Aorta (tissue), 5 donors: ENCODE results near the gene FRRS1L. TPM values are rescaled to one million over a fixed set of nuclear protein-coding genes. Genes with fewer than 3 reads are reported as not detected.

Experiments
- ATAC-seq: fragments of 200-7000 bp; cut with Tn5 transposase; one replicate; pipeline ENCODE4 v1.9.1; 2022; ENCODE audit warnings: moderate library complexity; ENCODE audit not compliant: low FRiP score
- DNase-seq, 2 donors: peaks; one replicate each; pipeline ENCODE4 v3.0.0-alpha.2; 2020
- H3K27ac ChIP-seq, 2 donors: one replicate each; pipeline ENCODE4 v1.5.1; 2013; ENCODE audit warnings: low read length in 2 of 2, mild to moderate bottlenecking in 2 of 2, moderate library complexity in 2 of 2, control low read depth in 1 of 2, inconsistent platforms in 1 of 2, low read depth in 1 of 2
- H3K27me3 ChIP-seq, 2 donors: one replicate each; pipeline ENCODE4 v1.6.1; 2013; ENCODE audit warnings: control low read depth in 1 of 2, low read length in 1 of 2, mild to moderate bottlenecking in 1 of 2, moderate library complexity in 1 of 2; ENCODE audit not compliant: insufficient read depth in 2 of 2, control insufficient read depth in 1 of 2
- H3K36me3 ChIP-seq, 2 donors: one replicate each; pipeline ENCODE4 v1.6.1; 2013; ENCODE audit warnings: control low read depth in 1 of 2, low read length in 1 of 2, mild to moderate bottlenecking in 1 of 2; ENCODE audit not compliant: insufficient read depth in 2 of 2, control insufficient read depth in 1 of 2
- H3K4me1 ChIP-seq, 2 donors: one replicate each; pipeline ENCODE4 v1.6.1; 2013; ENCODE audit warnings: low read length in 2 of 2, control low read depth in 1 of 2, mild to moderate bottlenecking in 1 of 2, moderate library complexity in 1 of 2; ENCODE audit not compliant: insufficient read depth in 2 of 2, control insufficient read depth in 1 of 2
- H3K4me3 ChIP-seq, 2 donors: one replicate each; pipeline ENCODE4 v1.5.1; 2013; ENCODE audit warnings: low read length in 2 of 2, control low read depth in 1 of 2, mild to moderate bottlenecking in 1 of 2
- H3K9me3 ChIP-seq: one replicate; pipeline ENCODE4 v1.6.1; 2013; ENCODE audit warnings: mild to moderate bottlenecking, low read length; ENCODE audit not compliant: control insufficient read depth
- WGBS, 2 donors: extraction: QIAGEN DNeasy Blood & Tissue Kit; methylation state at CpG; one replicate each; pipeline ENCODE4 v1.1.7; 2013; 5-methylcytosine and 5-hydroxymethylcytosine counted together
- intact Hi-C, 2 donors: fragments of 100-400 bp; cut with DNase I; formaldehyde crosslinking; loops; one replicate each; pipeline versions ENCODE4 v1.14.2 to v1.15.0; 2022
- polyA plus RNA-seq, 2 donors: library from polyadenylated mRNA; stranded (reverse); fragments of 200-250 nt; gene quantifications; one replicate each; pipeline ENCODE4 v1.2.3, GENCODE V29; 2013
- total RNA-seq, 2 donors: library from RNA; stranded (reverse); fragmentation: NEBNext Ultra II Directional; extraction: Animal tissue kit (Norgen Biotek cat#: 25700); gene quantifications; one replicate each; pipeline ENCODE4 v1.2.1, GENCODE V29; 2021
- donor health status: healthy with polysubstance abuse.
- donor health status: Bipolar disorder and iron deficiency.
- donor health status: DM: no; HTN: no; CAD: no.
- donor health status: DM: no; HTN: no; CAD: no.
- donor health status: DM: yes; HTN: yes; CAD: no.

FRRS1L gene
- total and polyA plus RNA-seq, 4 donors: under 0.01 to 1.9 (median 0.29) TPM; not detected in 1

- Histone ChIP-seq H3K4me1 (peaks cover 10% of the 10 kb centered on the region in 2 donors), H3K36me3 (peaks cover 0 to 2% of the 10 kb centered on the region in 2 donors), H3K27me3 (no peaks in the 10 kb centered on the region), H3K27ac (no peak overlapping the region), H3K9me3 (no peaks in the 10 kb centered on the region), H3K4me3 (no peak overlapping the region)
- ATAC-seq (no peak), DNase-seq (no peak)
- intact Hi-C loops: no loop called here
- 95 to 98% methylated on average over 4 of the region's 4 CpGs for WGBS, 2 donors
Measured at GRCh38 chr9:109097146-109097545, 69.9 kb downstream of the FRRS1L start.

DNA sequence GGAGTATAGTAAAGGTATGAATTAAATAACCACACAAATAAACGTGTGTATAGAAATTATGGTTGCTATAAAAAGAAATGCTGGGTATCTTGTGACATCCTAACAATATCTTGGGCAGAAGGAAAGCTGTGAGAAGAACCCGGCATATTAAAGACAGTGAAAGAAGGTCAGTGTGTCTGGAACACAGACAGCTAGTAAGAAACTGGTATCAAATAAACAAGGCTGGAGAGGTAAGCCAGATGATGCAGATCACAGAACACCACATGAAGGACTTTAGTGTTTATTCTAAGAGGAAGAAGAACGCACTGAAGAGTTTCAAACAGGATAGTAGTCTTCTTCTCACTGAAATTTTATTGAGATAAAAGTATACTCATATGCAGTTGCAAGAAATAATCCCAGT is 71.7 kb downstream of the FRRS1L start:
- no peak overlapping the region for H3K4me3 ChIP-seq
- no peak for DNase-seq
- intact Hi-C loops: no loop called here
- 84% methylated on average over 3 of the region's 3 CpGs for WGBS, 2 donors
- peaks cover 0 to 2% of the 10 kb centered on the region in 2 donors for H3K36me3 ChIP-seq
- H3K9me3 ChIP-seq: no peaks in the 10 kb centered on the region
- no peak for ATAC-seq
- H3K27ac ChIP-seq: no peak overlapping the region
- H3K4me1 ChIP-seq: peaks cover 5 to 10% of the 10 kb centered on the region in 2 donors
- no peaks in the 10 kb centered on the region for H3K27me3 ChIP-seq

GRCh38 chr9:109094268-109094667 is 72.8 kb downstream of the FRRS1L start:
- DNase-seq (no peak), ATAC-seq (no peak)
- no peaks in the 10 kb centered on the region for H3K9me3 ChIP-seq
- WGBS, 2 donors: 77 to 83% methylated on average over 6 of the region's 6 CpGs
- H3K27ac ChIP-seq: no peak overlapping the region
- H3K27me3 ChIP-seq: no peaks in the 10 kb centered on the region
- H3K36me3 ChIP-seq: peaks cover 0 to 2% of the 10 kb centered on the region in 2 donors
- peaks cover 5 to 10% of the 10 kb centered on the region in 2 donors for H3K4me1 ChIP-seq
- H3K4me3 ChIP-seq: no peak overlapping the region
- intact Hi-C loops: no loop called here

GRCh38 chr9:109092587-109092986 is 74.5 kb downstream of the FRRS1L start:
- ATAC-seq: no peak

DNA sequence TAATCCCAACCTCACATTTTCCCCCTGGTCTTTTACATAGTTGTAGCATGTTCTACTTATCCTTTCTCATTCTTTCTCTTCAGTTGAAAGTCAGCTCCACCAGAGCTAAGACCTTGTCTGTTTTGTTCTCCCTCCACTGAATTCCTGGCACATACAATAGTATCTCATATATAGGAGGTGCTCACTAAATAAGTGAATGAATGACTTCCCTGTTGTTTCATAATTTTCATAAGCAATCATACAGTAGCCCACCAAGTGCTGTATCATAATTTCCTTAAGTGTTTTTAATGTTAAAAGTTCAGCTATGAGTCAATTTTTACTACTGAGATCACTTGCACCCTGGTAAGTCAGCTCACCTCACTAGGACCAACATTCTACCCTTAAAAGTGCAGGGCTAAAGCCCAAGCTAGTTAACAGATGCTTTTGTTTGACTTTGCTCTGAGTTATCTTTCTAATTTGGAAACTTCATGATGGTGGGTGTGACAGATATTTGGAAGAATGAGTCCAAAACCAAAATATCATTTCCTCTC is 74.9 kb downstream of the FRRS1L start:
- peaks cover 2 to 5% of the 10 kb centered on the region in 2 donors for H3K4me1 ChIP-seq
- no peaks in the 10 kb centered on the region for H3K9me3 ChIP-seq
- no peak overlapping the region for H3K4me3 ChIP-seq
- ATAC-seq: no peak
- intact Hi-C loops: no loop called here
- DNase-seq: no peak
- no peaks in the 10 kb centered on the region for H3K27me3 ChIP-seq
- H3K27ac ChIP-seq: no peak overlapping the region
- H3K36me3 ChIP-seq: peaks cover 0 to 2% of the 10 kb centered on the region in 2 donors

More at GRCh38 chr9:109092587-109092986, 74.5 kb downstream of the FRRS1L start:
- WGBS, 2 donors: 15 to 27% methylated on average over 1 of the region's 1 CpG
- no peak for DNase-seq
- no peak overlapping the region for H3K4me3 ChIP-seq
- H3K4me1 ChIP-seq: peaks cover 2 to 5% of the 10 kb centered on the region in 2 donors
- no peaks in the 10 kb centered on the region for H3K27me3 ChIP-seq
- peaks cover 0 to 2% of the 10 kb centered on the region in 2 donors for H3K36me3 ChIP-seq
- H3K27ac ChIP-seq: no peak overlapping the region
- intact Hi-C loops: no loop called here
- no peaks in the 10 kb centered on the region for H3K9me3 ChIP-seq

DNA sequence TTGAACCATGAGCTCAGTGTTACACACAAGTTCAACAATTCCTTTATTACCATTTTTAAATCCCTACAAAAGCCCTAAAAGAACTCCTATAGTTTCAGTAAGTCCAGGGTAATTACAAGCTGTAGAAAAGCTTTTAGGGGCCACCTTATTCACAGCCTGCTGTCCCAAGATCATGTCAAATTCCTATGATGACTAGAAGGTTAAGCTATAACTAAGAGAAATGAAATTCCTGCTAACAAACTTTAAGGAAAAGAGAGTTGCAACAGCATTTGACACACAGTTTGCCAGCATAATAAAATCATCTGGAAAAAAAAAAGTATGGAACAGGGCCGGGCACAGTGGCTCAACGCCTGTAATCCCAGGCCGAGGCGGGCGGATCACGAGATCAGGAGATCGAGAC is 78.8 kb downstream of the FRRS1L start:
- no peaks in the 10 kb centered on the region for H3K9me3 ChIP-seq
- intact Hi-C loops: no loop called here
- H3K27ac ChIP-seq: no peak overlapping the region
- no peaks in the 10 kb centered on the region for H3K27me3 ChIP-seq
- 95 to 98% methylated on average over 7 of the region's 7 CpGs for WGBS, 2 donors
- no peak overlapping the region for H3K4me3 ChIP-seq
- H3K4me1 ChIP-seq: peaks cover 0 to 3% of the 10 kb centered on the region in 2 donors
- DNase-seq (no peak), ATAC-seq (no peak)
- H3K36me3 ChIP-seq: peaks cover under 1 to 2% of the 10 kb centered on the region in 2 donors

DNA sequence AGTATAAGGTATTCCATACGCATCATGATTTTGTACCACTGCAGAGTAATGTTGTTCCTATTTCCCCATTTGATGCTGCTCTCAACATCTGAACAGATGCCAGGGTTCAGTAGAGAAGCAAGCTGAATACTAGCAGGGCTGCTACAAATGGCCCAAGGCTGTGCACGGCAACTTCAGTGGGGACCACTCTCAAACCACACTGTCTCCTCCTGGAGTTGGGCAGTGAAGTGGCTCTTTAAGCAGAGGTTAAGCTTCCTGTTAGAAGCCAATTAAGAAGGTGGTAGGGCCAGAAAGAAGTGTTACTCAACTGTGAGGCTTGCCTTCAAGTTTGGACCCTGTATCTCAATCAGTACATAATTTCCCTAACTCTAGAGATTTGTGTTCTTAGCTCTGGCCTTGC is 79.3 kb downstream of the FRRS1L start:
- DNase-seq: no peak

DNA sequence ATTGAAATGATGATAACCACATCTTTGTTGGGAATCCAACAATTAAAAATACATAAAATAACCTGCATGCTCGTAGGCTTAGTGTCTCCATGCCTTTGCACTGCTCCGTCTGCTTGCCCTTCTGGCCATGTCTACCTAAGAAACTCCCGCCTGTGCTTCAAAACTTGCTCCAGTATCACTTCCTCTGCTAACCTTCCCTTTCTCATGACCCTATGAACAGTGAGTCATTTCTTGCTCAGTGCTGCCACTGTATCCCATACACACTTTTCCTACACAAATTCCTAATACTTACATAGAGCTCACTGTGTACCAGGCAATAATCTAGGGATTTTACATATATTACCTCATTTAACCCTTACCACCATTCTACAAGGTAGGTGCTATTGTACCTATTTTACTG is 80.8 kb downstream of the FRRS1L start:
- H3K27me3 ChIP-seq: no peaks in the 10 kb centered on the region
- no peak for DNase-seq
- peaks cover 0 to 2% of the 10 kb centered on the region in 2 donors for H3K36me3 ChIP-seq
- no peak overlapping the region for H3K4me3 ChIP-seq
- no peak overlapping the region for H3K27ac ChIP-seq
- no peak for ATAC-seq
- no peaks in the 10 kb centered on the region for H3K4me1 ChIP-seq
- no peaks in the 10 kb centered on the region for H3K9me3 ChIP-seq
- intact Hi-C loops: no loop called here
- 91 to 97% methylated on average over 3 of the region's 3 CpGs for WGBS, 2 donors

More for the DNA sequence above, 79.3 kb downstream of the FRRS1L start:
- ATAC-seq: no peak
- H3K4me3 ChIP-seq: no peak overlapping the region
- whole genome bisulfite sequencing, 2 donors: 92 to 94% methylated on average over 2 of the region's 2 CpGs
- peaks cover 0 to 2% of the 10 kb centered on the region in 2 donors for H3K36me3 ChIP-seq
- H3K27me3 ChIP-seq: no peaks in the 10 kb centered on the region
- H3K27ac ChIP-seq: no peak overlapping the region
- no peaks in the 10 kb centered on the region for H3K9me3 ChIP-seq
- intact Hi-C loops: no loop called here
- peaks cover 0 to 3% of the 10 kb centered on the region in 2 donors for H3K4me1 ChIP-seq

DNA sequence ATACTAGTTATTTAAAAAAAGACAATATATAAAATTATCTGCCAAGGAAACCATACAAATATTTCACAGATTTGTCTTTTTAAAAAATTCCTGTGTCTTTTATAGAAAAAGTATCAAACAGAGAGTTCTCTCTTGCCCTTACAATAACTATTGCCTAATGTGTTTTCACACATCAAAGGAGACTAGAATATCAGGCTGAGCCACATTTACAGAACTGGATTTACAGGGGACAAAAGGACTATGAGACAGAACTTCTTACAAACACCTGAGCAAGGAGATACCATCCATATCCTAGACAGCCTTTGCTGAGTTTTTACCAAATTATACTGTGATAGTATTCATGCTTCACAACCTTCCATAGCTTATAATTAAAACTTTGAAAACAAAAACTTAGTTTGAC is 81.5 kb downstream of the FRRS1L start:
- no peak overlapping the region for H3K27ac ChIP-seq
- ATAC-seq: no peak
- no peaks in the 10 kb centered on the region for H3K27me3 ChIP-seq
- H3K9me3 ChIP-seq: no peaks in the 10 kb centered on the region
- no peaks in the 10 kb centered on the region for H3K4me1 ChIP-seq
- peaks cover 0 to 2% of the 10 kb centered on the region in 2 donors for H3K36me3 ChIP-seq
- intact Hi-C loops: no loop called here
- DNase-seq: no peak
- H3K4me3 ChIP-seq: no peak overlapping the region
